Islet of Langerhans (tissue), 1 donor: ENCODE results near the gene VPS26C.

Experiments
- FAIRE-seq: peaks from one replicate; lab custom pipeline; 2011; peaks lifted over from hg19 to GRCh38; lab: Jason Lieb, UNC

The VPS26C gene

DNA sequence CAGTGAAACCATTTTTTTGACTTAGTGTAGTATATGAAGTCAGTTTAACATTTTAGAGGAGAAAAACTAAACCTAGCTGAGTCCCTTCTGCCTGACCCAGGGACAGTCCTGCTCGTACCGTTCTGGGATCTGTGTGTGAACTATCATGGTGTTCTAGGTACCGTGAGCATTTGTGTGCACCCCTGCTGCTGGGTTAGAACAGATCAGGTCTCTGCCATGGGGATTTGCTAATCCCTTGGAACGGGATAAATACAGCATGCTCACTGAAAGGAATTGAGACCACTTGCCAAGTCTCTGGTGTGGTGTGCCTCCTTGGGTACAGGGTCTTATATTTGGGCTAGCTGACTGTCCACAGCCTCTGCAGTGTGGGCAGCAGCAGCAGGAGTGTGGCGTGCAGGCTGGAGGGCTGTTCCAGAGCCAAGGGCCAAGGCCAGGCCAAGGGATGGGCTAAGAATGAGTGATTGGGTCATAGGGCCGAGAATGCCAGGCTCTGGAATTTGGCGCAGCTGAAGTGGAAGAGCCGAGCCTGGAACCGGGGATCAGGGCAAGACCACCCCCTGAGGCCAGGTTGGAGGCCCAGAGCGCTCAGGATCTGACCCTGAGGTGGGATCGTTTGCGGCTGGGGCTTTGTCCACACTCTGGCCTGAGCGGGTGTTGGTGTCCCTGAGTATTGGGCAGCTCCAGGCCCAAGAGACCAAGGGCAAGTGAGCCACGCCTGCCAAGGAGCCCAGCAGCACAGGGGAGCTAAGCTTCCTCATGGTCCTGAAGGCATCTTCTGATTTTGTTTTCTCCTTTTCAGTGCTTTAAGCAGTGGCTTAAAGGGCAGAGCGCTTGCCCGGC lies 66.3 kb downstream of the VPS26C start:
- FAIRE-seq: no peak

DNA sequence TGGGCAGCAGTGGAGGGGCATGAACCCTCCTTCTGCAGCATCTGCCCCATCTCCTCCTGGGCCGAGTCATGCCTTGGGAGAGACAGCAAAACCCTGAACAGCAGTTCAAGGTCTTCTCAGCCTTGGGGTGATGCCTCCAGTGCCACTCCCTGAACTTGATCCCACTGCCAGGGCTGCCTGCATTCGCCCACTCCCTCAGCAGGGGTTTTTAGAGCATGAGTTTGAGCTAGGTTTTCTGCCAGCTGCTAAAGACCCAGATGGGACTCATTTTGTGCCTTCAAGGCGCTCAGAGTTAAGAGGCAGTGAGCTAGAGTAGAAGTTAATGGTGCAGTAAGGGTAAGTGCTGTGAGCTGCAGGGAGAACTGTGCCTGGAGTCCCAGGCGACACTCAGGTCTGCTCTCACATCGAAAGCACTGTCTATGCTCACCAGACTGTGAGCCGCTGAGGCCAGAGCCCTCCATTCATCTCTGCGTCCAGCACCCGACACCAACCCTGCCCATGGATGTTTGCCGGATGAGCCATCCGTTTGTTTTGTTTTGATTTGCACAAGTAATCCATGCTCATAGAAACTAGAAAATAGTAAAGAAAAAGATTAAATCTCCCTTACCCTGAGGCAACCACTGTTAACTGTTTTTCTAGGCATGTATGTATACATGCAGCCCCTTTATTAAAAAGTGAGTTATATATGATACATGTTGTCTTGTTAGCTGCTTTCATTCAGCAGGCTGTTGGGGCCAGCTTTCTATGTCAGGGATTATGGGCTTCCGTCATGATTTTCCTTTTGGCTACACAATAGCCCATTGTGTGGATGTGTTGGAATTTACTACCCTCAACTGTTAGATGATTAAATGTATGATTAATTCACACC lies 67.8 kb downstream of the VPS26C start:
- FAIRE-seq: no peak

DNA sequence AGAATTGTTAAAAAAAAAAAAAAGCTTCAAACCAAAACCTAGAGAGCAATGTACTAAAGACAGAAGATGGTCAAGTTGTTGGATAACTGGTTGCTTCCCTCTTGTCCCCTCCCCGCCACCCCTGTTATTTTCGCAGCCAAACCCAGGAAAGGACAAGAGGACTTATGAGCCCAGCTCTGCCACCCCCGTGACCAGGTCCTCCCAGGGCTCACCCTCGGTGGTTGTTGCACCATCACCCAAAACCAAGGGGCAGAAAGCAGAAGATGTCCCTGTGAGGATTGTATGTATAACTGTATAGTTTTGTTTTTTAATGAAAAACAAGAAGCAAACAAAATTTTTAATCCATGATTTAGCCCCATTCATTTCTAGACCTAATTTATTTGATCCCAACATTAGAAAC lies 69.4 kb downstream of the VPS26C start:
- FAIRE-seq: no peak

DNA sequence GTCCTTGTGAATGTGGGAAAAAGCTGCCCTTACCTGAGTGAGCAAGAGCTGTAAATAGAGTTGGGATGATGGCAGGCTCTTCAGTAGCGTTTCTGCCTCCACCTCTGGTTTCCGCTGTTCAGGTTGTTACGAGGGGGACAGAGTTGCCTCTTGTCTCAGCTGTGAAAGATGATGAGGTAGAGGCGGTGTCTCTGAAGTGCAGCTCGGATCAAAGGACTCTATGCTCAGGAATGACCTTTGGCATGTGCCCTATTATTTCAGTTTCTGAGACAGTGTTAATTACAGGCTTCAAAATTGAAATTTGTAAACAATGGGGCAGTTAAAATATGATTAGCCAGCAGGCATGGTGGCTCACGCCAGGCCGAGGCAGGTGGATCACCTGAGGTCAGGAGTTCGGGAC lies 70.3 kb downstream of the VPS26C start:
- FAIRE-seq: no peak

DNA sequence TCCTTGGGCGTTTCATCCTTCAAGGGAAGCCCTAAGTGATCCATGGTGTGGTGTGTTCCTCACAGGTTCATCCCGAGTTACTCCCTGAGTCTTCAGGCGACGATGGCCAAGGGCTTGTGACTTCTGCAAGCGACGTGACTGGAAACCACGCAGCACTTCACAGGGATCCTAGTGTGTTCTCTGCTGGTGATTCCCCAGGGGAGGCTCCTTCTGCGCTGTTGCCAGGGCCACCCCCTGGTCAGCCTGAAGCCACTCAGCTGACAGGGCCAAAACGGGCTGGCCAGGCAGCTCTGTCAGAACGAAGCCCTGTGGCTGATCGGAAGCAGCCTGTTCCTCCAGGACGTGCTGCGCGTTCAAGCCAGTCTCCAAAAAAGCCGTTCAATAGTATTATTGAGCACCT lies 71.5 kb downstream of the VPS26C start:
- FAIRE-seq: no peak

DNA sequence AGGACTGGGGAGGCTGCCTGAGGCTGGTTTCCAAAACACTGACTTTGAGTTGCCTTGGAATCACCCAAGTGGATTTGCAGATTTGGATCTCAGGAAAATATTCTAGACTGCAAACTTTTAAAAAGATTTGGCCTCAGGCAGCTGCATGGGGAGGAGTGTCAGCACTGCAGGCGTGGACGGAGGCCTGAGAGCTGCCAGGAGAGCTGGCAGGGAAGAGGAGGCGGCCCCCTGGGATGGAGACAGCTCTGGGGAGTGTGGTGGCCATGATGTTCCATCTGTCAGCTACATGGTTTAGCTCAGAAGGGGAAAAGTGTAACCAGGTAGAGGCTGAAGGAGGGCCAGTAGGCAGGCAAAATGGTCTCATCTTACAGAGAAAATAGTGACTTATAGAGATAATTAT lies 72.1 kb downstream of the VPS26C start:
- FAIRE-seq: no peak

DNA sequence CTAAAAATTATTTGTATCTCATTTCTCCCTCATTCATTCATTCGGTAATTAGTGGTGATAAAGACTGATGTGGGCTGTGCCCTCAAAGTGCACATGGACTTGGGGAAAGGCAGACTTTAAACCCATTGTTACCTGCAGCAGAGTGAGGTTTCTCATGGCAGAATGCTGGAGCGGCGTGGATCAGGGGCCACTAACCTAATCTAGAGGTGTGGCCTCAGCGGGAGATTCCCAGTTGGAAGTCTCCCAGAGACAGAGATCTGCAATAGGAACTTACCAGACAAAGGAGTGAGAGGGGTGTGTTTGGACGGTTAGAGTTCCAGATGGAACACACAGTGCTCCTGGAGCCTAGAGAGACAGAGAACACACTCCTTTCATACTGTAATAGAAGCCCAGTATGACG lies 73.5 kb downstream of the VPS26C start:
- FAIRE-seq: no peak

DNA sequence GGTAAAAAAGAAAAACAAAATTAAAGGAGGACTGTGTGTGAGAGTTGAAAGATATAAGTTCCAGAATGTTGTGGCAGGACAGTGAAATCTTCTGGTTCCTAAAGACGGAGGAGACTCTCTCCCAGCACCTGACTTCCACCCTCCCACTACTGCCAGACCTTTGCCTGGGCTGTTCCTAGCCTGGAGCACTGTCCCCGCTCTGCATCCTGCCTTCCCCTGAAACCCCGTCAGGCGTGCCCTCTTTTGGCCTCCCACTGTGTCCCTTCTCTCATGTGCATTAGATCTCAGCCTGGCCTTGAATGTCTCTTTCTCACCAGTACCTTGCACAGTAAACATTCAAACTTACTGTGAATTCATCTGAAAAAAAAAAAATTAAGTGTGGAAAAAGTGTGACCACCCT lies 74.1 kb downstream of the VPS26C start:
- no peak for FAIRE-seq

DNA sequence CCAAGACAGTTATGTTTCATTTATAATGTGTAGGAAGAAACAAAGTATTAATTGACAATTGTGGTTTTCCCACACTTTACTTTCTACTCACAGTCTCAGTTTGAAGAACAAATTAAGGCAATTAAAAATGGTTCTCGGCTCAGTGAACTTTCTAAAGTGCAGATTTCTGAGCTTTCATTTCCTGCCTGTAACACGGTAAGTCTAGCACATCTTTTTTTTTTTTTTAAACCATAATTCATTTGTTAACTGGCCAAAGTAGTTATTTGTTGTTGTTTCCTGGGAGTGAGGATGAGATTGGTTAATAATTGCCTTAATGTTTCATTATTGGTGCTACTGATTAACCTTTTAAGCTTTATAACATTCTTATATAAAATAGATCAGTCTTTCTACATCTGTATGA lies 75.1 kb downstream of the VPS26C start:
- FAIRE-seq: peak; percentile 97

DNA sequence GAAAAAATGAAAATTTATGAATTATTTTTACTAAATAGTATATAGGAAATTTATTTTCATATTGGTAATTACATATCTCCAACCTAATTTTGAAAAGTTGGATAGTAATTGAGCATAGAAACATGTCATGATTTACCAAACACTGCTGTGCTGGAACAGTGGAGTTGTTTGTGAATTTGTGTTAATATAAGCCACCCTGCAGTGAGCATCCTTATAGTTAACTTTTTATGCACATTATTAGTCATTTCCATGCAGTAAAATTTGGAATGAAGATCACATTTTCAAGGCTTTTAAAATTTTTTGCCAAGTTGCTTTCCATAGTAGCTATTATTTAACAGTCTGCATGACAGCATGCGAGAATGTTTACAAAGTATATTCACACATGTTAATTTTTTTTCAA lies 78.3 kb downstream of the VPS26C start:
- no peak for FAIRE-seq

DNA sequence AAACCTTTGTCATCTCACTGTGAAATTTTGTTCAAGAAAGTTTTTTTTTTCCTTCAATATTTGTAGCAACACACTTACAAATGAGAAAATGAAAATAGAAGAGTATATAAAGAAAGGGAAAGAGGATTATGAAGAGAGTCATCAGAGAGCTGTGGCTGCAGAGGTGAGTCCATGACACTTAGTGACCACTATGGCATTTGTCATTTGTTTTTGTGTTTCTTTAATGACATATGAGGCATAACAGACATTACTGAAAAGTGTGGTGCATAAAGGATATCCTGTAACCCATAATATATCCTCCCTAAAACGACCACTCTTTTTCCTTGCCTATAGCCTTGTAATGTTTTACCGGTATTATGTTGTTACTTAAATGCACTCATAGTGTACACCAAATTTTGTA lies 80.2 kb downstream of the VPS26C start:
- no peak for FAIRE-seq

DNA sequence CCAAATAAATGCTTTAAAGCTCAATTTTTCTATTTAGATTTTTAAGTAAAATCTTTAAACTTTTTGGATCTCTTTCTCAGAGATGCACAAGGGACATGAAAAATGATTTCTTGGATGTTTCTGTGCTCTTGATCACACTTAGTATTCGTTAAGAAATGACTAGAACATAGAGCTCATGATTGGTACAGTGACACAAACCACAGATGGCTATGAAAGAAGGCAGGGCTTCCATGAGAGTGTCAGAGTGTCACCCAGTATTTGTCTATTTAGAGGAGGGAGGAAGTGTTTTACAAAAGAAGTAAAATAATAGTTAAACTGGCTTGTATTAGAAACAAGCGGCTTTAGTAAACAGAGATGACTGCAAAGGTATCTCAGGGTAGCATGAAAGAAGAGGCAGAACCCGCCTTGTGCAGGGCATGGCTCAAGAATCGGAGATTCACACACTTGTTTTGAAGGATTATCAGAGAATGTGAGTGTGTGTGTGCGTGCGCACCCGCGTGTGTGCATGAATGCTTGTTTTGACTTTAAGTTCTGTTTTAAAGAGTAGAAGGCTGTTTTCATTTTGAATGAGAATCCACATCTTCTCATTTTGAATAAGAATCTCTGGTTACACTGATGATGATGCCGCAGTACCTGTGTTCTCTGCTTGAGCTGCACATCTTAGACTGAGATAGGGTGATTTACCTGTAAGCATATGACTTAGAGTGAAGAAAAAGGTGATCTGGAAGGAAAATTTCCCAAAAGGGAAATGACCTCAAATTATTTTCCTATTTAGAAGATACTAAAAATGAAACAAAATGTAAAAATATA lies 82.1 kb downstream of the VPS26C start:
- FAIRE-seq: no peak

DNA sequence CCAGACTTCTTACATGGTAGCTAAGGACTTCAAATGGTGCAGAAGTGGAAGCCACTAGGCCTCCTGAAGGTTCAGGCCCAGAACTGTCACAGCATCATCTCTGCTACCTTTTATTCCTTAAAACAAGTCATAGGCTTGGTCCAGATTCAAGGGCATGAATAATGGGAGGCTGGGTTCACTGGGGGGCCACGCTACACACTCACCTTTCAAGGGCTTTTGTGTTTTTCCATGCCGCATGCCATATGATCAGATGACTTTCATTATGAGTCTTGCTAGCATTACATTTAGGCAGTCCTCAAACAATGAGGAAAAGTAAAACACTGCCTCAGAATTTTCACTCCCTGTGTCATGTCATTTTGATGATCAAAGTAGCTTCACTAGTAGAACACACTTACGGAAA lies 83.4 kb downstream of the VPS26C start:
- FAIRE-seq: no peak

DNA sequence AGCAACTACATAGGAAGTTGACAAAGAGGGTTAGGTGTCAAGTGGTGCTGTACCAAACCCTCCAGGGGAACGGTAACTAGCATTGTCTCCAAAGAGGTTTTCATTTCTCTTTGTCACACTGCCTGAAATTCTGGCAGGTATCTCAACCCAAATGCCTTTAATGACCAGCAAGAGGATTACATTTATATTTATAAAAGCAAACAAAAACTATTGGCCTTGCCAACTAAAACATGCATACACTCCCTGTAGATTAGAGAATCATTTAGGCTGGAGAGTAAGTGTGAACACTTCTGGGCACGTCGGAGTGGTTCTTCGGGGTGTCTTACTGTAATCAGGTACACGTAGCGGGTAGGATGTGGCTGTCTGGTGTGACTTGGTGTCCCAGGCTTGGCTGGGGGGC lies 84.9 kb downstream of the VPS26C start:
- no peak for FAIRE-seq

DNA sequence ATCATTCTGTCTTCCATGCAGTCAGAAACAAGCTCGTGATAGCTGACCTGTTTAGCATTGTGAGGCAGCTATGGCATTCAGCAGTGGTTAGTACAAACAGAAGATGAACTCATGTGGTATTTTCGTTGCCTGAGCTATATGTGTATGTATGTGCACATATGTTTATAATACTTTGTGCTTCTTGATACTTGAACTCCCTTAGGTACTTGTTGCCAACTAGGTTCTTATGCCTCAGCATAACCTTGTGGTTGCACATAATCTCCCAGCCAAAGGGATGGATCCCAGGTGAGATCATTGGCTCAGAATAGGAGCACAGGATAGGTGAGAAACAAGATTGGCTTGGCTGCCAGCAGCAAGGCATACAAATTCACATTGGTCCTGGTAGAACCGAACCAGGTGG lies 86.1 kb downstream of the VPS26C start:
- no peak for FAIRE-seq

DNA sequence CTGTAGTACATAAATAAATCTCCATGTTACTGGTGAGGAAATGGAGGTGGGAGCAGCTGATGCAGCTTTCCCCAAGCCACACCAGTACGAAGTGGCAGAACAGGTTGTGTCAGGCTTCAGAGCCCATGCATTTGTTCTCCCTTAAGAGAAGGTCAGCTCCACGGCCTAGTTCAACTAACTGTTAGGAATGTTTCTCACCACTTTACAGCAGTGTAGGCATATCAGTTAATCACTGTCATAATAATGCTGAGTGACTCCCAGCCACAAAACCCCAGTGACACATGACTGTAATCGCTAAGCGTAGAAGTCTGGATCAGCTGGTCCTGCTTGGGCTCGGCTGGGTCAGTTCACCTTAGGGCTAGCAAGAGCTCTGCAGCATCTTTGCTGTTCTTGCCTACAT lies 90.4 kb downstream of the VPS26C start:
- no peak for FAIRE-seq
